ENCODE measurements around the gene TPCN2. TPM values are rescaled to one million over a fixed set of nuclear protein-coding genes. Genes with fewer than 3 reads are reported as not detected.

The TPCN2 gene
- total and polyA plus RNA-seq, 9 of the 15 experiments (the other 6 are each of a cell fraction or from before 2014, with no cell fraction given) = 0.66 to 10.2 (median 4.6) TPM

DNA sequence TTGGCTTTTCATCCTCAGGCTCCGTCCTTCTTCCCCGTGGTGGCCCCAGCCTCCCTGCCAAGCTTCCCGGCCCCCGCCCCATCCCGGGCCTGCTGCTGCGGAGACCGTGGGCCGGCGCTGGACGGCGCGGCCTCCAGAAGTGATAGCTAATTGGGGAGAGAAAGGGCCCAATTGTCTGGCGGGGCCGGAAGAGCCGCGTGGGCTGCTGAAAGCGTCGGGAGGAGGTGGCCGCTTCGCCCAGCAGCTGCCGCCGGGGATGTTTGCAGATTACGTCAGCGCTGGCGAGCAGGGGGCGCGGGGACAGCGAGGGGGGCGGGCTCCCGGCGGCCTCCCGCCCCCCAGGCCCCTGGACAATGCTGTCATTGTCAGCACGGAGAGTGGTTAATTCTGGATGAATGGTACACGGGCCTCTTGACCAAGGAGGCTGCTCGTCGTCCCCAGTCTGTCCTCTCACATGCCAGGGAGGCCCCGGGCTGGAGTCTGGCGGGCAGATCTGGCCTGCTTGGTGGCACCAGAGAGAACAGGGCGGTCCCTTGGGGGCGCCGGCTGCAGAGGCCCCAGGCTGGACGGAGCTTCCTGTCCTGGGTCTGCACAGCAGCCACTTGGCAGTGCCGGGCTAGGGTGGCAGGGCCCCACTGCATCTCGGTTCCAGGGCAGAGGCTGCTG, 108.6 kb downstream of the TPCN2 start (continued):
- TF ChIP-seq, protein P1, sequence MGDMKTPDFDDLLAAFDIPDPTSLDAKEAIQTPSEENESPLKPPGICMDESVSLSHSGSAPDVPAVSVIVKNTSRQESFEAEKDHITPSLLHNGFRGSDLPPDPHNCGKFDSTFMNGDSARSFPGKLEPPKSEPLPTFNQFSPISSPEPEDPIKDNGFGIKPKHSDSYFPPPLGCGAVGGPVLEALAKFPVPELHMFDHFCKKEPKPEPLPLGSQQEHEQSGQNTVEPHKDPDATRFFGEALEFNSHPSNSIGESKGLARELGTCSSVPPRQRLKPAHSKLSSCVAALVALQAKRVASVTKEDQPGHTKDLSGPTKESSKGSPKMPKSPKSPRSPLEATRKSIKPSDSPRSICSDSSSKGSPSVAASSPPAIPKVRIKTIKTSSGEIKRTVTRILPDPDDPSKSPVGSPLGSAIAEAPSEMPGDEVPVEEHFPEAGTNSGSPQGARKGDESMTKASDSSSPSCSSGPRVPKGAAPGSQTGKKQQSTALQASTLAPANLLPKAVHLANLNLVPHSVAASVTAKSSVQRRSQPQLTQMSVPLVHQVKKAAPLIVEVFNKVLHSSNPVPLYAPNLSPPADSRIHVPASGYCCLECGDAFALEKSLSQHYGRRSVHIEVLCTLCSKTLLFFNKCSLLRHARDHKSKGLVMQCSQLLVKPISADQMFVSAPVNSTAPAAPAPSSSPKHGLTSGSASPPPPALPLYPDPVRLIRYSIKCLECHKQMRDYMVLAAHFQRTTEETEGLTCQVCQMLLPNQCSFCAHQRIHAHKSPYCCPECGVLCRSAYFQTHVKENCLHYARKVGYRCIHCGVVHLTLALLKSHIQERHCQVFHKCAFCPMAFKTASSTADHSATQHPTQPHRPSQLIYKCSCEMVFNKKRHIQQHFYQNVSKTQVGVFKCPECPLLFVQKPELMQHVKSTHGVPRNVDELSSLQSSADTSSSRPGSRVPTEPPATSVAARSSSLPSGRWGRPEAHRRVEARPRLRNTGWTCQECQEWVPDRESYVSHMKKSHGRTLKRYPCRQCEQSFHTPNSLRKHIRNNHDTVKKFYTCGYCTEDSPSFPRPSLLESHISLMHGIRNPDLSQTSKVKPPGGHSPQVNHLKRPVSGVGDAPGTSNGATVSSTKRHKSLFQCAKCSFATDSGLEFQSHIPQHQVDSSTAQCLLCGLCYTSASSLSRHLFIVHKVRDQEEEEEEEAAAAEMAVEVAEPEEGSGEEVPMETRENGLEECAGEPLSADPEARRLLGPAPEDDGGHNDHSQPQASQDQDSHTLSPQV (IDR thresholded peaks at IDR 0.05) = 0 out of 2 replicates have a peak, but pooled peaks have one; percentile 30
- TF ChIP-seq SRF (CRISPR knock-in tag; IDR thresholded peaks at IDR 0.05) = no peak
- no peak for TF ChIP-seq BRF1 (IDR thresholded peaks at IDR 0.05; ENCODE audit: borderline replicate concordance, extremely low read depth, insufficient read length)
- TF ChIP-seq ZNF77 (CRISPR knock-in tag; IDR thresholded peaks at IDR 0.05) = no peak

DNA sequence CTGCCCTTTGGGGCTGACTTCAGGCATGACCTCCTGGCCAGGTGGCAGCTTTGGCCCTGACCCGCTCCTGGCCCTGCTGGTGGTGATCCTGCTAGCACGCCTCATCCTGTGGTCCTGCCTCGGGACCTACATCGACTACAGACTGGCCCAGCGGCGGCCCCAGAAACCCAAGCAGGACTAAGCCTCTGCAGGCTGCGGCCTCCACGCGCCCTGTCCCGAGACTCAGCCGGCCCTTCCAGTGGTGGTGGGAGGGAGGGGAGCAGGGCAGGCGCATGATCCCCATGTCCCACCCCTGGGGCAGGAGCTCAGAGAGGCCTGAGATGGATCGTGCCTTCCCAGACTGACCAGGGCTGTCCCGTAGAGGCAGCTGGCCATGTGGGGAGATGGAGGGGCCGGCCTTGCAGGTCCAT, 109.1 kb downstream of the TPCN2 start:
- Histone ChIP-seq H3K9ac (ENCODE audit: insufficient read depth in 1 of 2, low read depth in 2 of 2, low read length in 2 of 2) (peak overlapping the region; percentile 19 to 31; a peak in 1 of 4 replicates), H3K27me3 (ENCODE audit: control insufficient read depth in 2 of 2, insufficient read depth in 2 of 2, low read length in 2 of 2) (peaks cover 3 to 51% of the 10 kb centered on the region in 2 experiments; a peak in 4 of 5 replicates), H3K79me2 (ENCODE audit: control insufficient read depth, insufficient read depth, low read length) (no peaks in the 10 kb centered on the region; the same call in 2 of the 3 replicates), H2AFZ (ENCODE audit: low read depth, low read length) (no peak overlapping the region; the same call in 1 of the 2 replicates), H3K9me1 (ENCODE audit: control insufficient read depth, insufficient read depth, low read length) (no peaks in the 10 kb centered on the region), H3K27ac (ENCODE audit: extremely low read depth, low read depth, low read length) (no peak overlapping the region), H3K36me3 (ENCODE audit: control insufficient read depth, insufficient read depth, low read length) (no peaks in the 10 kb centered on the region), H3K4me2 (ENCODE audit: insufficient read depth, low read length) (no peak overlapping the region), H4K20me1 (replicated peaks; ENCODE audit: control insufficient read depth, insufficient read depth, low read length) (no peaks in the 10 kb centered on the region), H3K9me3 (replicated peaks; ENCODE audit: control insufficient read depth, insufficient read depth, low read depth, low read length) (no peaks in the 10 kb centered on the region), H3K4me1 (replicated peaks in 1 of 2; ENCODE audit: control insufficient read depth in 2 of 2, insufficient read depth in 2 of 2, low read length in 2 of 2) (peaks cover 36% of the 10 kb centered on the region in 2 experiments; a peak in 4 of 5 replicates), H3K4me3 (no peak overlapping the region)
- CTCF ChIA-PET (ENCODE audit: low intra/inter-chr PET ratio) = no interaction called here
- intact Hi-C loops (cut with micrococcal nuclease) (no loop called here), in situ Hi-C loops (cut with MboI) (no loop called here)
- FAIRE-seq (no peak), ATAC-seq (no peak), DNase-seq (ENCODE audit: extremely low read depth in 1 of 4, low spot score in 3 of 4) (no peak)
- 52% methylated on average over 12 of the region's 15 CpGs for WGBS (ENCODE audit: insufficient coverage, low coverage, missing lambda C conversion rate)
- POLR2A ChIA-PET = interaction anchor here (0.6 kb wide), 1 partner anchor 552 kb away, joined by 3 read pairs; no protein-coding TSS in a partner anchor
- no TSS peak for BruUV-seq (replicated peaks)
- TF ChIP-seq NR1H2 (CRISPR knock-in tag; IDR thresholded peaks at IDR 0.05) = no peak
- TF ChIP-seq FOXA1 (IDR thresholded peaks at IDR 0.05; ENCODE audit: borderline replicate concordance) = no peak
- TF ChIP-seq HSF4 (CRISPR knock-in tag; IDR thresholded peaks at IDR 0.05; ENCODE audit: borderline replicate concordance) = no peak
- TF ChIP-seq, protein P2, sequence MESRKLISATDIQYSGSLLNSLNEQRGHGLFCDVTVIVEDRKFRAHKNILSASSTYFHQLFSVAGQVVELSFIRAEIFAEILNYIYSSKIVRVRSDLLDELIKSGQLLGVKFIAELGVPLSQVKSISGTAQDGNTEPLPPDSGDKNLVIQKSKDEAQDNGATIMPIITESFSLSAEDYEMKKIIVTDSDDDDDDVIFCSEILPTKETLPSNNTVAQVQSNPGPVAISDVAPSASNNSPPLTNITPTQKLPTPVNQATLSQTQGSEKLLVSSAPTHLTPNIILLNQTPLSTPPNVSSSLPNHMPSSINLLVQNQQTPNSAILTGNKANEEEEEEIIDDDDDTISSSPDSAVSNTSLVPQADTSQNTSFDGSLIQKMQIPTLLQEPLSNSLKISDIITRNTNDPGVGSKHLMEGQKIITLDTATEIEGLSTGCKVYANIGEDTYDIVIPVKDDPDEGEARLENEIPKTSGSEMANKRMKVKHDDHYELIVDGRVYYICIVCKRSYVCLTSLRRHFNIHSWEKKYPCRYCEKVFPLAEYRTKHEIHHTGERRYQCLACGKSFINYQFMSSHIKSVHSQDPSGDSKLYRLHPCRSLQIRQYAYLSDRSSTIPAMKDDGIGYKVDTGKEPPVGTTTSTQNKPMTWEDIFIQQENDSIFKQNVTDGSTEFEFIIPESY (CRISPR knock-in tag; IDR thresholded peaks at IDR 0.05) = peak; percentile 70; the same call in 1 of the 2 replicates

Measured in K562 (cell line).